GM12872 (cell line): ENCODE measurements around the gene FBXO36.

ENCODE experiments used
- CTCF ChIP-seq: IDR thresholded peaks from 3 replicates; pipeline ENCODE4 v1.5.1; 2011; ENCODE audit warnings: low read depth, mild to moderate bottlenecking, low read length, moderate library complexity; ENCODE audit not compliant: insufficient read depth

FBXO36 gene

DNA sequence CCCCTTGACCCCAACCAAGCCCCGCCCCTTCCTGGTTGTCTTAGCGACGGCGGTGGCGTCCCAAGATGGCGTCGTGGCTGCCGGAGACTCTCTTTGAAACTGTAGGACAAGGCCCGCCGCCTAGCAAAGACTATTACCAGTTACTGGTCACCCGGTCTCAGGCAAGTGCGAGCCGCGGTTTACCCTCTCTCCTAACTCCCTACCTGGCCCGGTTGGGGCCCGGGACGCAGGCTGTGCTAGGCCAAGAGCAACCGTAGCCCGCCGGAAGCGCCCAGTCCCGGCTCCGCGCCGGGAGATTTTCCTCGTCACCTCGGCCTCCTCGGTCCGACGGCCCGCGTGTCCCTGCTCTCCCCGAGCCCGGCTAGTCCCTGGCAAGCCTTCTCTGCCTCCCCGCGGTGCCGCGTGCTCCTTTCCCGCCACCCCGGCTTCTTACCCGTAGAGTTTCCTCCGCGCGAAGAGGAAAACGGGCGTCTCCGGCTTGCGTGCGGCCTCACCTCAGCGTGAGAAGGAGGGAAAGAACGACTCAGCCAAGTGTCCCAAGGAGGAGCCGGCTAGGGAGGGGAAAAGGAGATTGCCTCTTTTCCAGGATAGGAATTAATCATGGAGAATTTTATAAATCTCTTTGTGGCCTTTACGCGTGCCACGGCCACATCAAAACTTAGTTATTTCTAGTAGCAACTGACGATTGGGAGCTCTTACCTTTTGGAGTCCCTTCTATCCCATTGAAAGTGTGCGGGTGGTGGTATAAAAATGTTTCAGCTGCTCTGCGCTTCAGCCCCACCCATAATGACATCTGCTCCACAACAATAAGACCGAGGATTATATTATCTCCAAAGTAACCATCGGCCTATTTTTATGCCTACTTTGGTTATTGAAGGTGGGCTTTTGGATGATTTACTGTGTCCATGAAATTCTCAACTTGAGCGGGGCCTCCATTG, at the start of gene FBXO36:
FBXO36 (plus strand) TSS at position 55 of the 938 bp plus-strand sequence; CDS start at position 66, 11 bp downstream.
- no peak for TF ChIP-seq CTCF

DNA sequence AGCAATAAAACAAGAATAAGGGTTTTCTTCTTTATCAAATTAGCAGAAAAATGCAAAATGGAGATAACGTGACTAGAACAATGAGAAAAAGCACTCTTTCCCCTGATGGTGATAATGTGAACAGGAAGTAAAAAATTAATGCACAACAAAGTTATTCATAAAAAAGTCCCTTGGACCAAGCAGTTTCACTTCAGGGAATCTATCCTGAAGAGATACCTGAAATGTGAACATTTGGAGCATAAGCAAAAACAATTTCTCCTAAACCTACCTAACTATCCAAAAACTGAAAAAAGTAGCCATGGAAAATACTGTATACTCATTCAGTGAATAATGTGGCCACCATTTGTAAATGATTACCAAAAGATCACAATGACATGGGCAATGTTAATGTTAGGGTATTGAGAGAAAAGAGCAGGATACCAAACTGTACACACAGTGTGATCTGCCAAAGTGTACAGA, 49.2 kb upstream of the FBXO36 start:
- TF ChIP-seq CTCF, result no peak

GRCh38 chr2:229874647-229875046, 47.7 kb upstream of the FBXO36 start:
- TF ChIP-seq CTCF, result no peak

GRCh38 chr2:229875549-229875948, 46.8 kb upstream of the FBXO36 start:
- TF ChIP-seq CTCF, result no peak

DNA sequence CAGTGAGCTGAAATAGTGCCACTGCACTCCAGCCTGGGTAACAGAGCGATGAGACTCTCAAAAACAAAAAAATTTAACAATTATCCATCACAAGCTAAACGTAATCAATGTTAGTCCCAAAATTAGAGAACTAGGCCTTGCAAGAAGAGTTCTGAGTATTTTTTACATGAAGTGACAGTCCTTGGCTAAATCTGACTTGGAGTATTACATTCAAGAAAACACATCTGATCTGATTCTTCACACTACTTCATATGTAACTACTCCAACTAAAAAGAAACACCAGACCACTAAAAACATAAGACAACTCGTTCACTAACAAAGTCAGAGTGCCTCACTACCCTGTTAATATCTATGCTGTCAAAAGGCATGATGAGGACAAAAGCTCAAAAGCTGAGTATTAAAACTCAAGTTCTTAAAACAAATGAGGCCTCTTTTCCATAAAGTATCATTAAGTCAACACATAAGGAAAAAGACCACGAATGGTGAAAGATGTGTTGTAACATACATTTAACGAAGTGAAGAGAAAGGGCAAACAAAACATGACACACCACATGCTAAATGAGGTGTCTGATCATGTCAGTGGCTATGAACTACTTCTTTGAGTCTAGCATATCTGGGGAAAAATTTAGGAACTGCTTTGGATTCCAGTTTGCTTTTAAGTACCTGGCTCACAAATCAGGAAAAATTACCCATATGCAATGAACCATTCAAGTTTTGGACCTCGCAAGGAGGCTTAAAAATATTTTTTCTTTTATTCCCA, 42.9 kb upstream of the FBXO36 start:
- no peak for TF ChIP-seq CTCF

GRCh38 chr2:229880892-229881586, 41.3 kb upstream of the FBXO36 start:
- TF ChIP-seq CTCF, result no peak

- no peak for TF ChIP-seq CTCF
Measured at GRCh38 chr2:229882583-229882982, 39.7 kb upstream of the FBXO36 start.
